ENCODE results near the gene KCNAB1.
"Not testable (repeated sequence)": the region's sequence is repeated elsewhere in the genome, so short reads cannot be mapped to it uniquely, and the experiment has no call there.

The KCNAB1 gene

GRCh38 chr3:156253150-156253549, 132.8 kb downstream of the KCNAB1 start:
- DNase-seq (ENCODE audit: low read depth), result no peak
- no peak overlapping the region for H3K4me3 ChIP-seq (ENCODE audit: low read depth, low read length)

DNA sequence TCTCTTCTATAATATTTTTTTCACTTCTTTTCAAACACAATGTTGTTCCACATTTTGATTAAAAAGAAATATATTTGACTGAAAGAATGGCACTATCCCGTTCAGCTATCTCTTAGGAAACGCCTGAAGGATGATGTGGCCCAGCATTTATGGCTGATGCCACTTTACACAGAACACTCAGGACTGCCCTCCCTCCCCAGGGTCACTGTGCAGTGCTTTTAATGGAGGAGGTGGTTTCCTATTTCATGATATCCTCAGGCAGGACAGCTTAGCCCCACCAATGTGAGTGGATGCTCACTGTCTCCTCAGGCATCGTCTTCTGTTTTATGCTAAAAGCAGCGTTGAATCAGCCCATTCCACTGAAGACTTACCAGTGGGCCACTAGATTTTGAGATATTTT, 135.9 kb downstream of the KCNAB1 start:
- DNase-seq (ENCODE audit: low read depth), result no peak
- H3K4me3 ChIP-seq (ENCODE audit: low read depth, low read length), result no peak overlapping the region

- no peak for DNase-seq (ENCODE audit: low read depth)
- no peak overlapping the region for H3K4me3 ChIP-seq (ENCODE audit: low read depth, low read length)
Measured at GRCh38 chr3:156256945-156257344, 136.6 kb downstream of the KCNAB1 start.

DNA sequence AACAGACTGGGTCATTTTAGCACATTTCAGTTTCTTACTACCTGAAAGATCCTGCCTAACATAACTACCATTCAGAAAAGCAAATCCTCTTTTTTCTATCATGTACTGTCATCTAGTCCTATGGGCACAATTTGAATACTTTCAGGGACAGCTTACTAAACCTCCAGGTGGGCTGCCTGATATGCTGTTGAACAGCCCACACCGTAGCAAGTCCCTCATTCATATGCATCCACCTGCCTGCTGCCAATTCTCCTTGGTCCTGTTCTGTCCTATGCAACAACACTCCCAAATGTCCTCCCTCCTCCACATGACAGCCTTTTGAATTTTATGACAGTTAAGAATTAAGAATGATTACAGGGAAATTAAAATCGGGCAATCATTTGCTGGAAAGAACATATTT, 137.9 kb downstream of the KCNAB1 start:
- H3K4me3 ChIP-seq (ENCODE audit: low read depth, low read length), result no peak overlapping the region
- DNase-seq (ENCODE audit: low read depth), result no peak

- no peak overlapping the region for H3K4me3 ChIP-seq (ENCODE audit: low read depth, low read length)
- DNase-seq (ENCODE audit: low read depth), result no peak
Measured at GRCh38 chr3:156259896-156260295, 139.5 kb downstream of the KCNAB1 start.

GRCh38 chr3:156260331-156260730, 140.0 kb downstream of the KCNAB1 start:
- no peak for DNase-seq (ENCODE audit: low read depth)
- H3K4me3 ChIP-seq (ENCODE audit: low read depth, low read length), result no peak overlapping the region

DNA sequence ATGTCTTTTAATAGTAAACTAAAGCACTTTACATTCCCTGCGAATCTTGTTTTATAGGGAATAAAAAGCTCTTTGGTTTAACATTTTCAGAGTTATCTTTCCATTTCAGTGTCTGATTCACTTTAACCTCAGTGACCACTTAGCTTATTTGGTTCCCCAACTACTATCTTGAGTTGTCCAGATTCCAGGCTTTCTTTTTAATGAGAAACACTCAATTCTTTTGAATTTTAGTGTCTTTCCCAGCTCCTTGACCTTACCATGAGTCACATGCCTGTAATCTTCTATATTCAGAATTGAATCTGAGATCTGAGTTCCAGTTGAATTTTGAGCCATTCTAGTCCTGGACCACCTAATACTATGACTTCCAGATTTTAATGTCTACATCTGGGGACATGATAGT, 144.4 kb downstream of the KCNAB1 start:
- no peak for DNase-seq (ENCODE audit: low read depth)
- H3K4me3 ChIP-seq (ENCODE audit: low read depth, low read length), result no peak overlapping the region

- DNase-seq (ENCODE audit: low read depth), result no peak
- no peak overlapping the region for H3K4me3 ChIP-seq (ENCODE audit: low read depth, low read length)
Measured at GRCh38 chr3:156271508-156271907, 151.1 kb downstream of the KCNAB1 start.

- DNase-seq (ENCODE audit: low read depth), result no peak
- no peak overlapping the region for H3K4me3 ChIP-seq (ENCODE audit: low read depth, low read length)
Measured at GRCh38 chr3:156271995-156272719, 151.8 kb downstream of the KCNAB1 start.

GRCh38 chr3:156273111-156273694, 152.8 kb downstream of the KCNAB1 start:
- no peak overlapping the region for H3K4me3 ChIP-seq (ENCODE audit: low read depth, low read length)
- no peak for DNase-seq (ENCODE audit: low read depth)

DNA sequence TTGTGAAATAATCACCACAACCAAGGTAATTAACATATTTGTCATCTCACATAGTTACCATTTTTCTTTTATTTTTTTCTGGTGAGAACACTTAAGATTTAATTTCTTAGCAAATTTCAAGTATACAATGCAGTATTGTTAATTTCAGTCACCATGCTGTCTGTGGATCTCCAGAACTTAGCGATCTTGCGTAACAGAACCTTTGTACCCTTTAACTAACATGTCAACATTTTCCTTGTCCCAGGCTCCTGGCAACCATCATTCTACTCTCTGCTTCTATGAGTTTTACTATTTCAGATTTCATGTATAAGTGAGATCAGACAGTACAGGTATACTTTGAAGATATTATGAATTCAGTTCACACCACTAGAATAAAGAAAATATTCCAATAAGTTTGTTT, 154.4 kb downstream of the KCNAB1 start:
- DNase-seq (ENCODE audit: low read depth), result no peak
- no peak overlapping the region for H3K4me3 ChIP-seq (ENCODE audit: low read depth, low read length)

- DNase-seq (ENCODE audit: low read depth); H3K4me3 ChIP-seq (ENCODE audit: low read depth, low read length): not testable (repeated sequence)
Measured at GRCh38 chr3:156284637-156285036, 164.3 kb downstream of the KCNAB1 start.

- H3K4me3 ChIP-seq (ENCODE audit: low read depth, low read length), result no peak overlapping the region
Measured at GRCh38 chr3:156285626-156286025, 165.2 kb downstream of the KCNAB1 start.

GRCh38 chr3:156290924-156291271, 170.5 kb downstream of the KCNAB1 start:
- H3K4me3 ChIP-seq (ENCODE audit: low read depth, low read length), result peak overlapping the region; percentile 41
- DNase-seq (ENCODE audit: low read depth), result no peak

More at GRCh38 chr3:156285626-156286025, 165.2 kb downstream of the KCNAB1 start:
- DNase-seq (ENCODE audit: low read depth), result no peak

DNA sequence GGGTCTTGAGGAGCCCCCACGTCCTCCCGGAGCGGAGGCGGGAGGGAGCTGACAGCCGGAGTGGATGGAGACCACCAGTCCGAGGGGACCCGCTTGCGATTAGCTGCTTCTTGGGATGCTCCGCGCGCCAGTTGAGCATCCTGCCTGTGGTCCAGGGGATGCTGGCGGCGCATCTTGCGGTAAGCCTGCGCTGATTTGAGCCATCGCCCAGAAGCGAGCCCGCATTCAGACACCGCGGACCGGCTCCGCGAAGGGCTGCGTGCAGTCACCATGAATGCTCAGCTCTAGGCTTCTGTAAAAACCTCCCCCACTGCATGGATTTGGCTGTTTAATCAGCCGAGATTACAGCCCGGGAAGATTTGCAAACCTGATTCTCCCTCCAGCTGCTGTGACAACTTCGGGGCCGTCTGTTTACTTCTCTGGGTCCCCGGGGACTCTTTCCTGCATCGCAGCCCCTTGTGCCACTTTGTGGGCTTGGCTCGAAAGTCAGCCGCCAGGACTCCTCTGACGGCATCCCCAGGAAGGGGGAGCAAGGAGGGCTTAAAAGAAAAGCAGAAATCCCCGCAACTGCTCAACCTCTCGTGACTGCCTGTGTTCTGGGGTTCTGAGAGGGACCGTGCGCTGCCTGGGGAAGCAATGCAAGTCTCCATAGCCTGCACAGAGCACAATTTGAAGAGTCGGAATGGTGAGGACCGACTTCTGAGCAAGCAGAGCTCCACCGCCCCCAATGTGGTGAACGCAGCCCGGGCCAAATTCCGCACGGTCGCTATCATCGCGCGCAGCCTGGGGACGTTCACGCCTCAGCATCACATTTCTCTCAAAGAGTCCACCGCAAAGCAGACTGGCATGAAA, 171.1 kb downstream of the KCNAB1 start:
- DNase-seq (ENCODE audit: low read depth), result no peak
- peak overlapping the region; percentile 41 for H3K4me3 ChIP-seq (ENCODE audit: low read depth, low read length)

DNA sequence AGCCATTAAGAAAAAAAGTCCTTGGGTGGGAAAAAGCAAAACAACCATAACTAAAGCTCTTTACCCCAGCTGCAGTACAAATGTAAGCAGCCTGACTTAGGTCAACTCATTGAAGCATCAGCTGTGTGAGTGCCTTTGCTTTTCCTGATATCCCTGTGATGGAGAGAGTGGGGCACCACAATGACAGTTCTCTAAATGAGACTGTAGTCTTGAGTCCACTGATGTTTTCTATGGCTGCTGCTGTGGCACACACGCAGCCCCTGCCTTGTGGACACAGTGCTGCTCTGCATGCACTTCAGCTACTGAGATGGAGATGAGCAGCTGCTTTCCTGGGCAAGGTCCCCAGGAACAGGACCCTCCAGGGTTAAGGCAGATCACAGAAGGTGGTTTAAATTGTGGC, 173.2 kb downstream of the KCNAB1 start:
- no peak overlapping the region for H3K4me3 ChIP-seq (ENCODE audit: low read depth, low read length)
- DNase-seq (ENCODE audit: low read depth), result no peak

DNA sequence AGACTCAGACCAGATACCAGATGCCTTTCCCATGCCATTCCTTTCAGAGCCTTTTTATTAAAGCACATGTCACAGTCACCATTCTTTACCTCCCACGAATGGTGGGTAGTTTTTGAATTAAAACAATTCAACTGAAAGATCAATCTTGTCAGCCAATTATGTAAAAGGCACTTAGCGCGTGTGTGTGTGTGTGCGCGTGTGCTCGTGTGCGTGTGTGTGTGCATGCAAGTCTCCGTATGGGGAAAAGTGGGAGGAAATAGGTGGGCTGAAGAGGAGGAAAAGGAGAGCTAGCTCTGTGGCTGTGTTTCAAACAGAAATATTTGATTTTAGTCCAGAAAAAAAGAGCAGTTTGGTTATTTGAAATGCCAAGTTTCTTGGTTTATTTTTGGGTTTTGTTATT, 177.2 kb downstream of the KCNAB1 start:
- H3K4me3 ChIP-seq (ENCODE audit: low read depth, low read length), result no peak overlapping the region
- DNase-seq (ENCODE audit: low read depth), result no peak

GRCh38 chr3:156298014-156298413, 177.6 kb downstream of the KCNAB1 start:
- no peak overlapping the region for H3K4me3 ChIP-seq (ENCODE audit: low read depth, low read length)
- DNase-seq (ENCODE audit: low read depth), result no peak

GRCh38 chr3:156298938-156299337, 178.6 kb downstream of the KCNAB1 start:
- no peak overlapping the region for H3K4me3 ChIP-seq (ENCODE audit: low read depth, low read length)
- DNase-seq (ENCODE audit: low read depth), result no peak

DNA sequence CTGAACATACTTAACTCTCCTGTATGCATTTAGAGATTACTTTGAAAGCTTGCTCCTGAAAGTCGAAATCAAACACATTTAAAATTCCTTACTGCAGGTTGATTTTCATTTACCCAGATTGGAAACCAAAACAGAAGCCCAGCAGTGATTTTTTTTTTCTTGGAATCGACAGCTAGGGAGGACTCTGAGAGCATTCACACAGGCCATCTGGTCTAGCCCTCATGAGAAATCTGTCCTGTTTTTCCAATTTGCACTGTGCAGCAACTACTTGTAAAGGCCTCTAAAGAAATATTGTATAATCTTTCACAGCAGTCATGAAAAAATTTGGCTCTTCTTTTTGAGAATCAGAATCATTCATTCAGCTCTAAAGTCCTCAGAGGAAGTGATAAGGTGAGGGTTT, 179.2 kb downstream of the KCNAB1 start:
- no peak for DNase-seq (ENCODE audit: low read depth)
- no peak overlapping the region for H3K4me3 ChIP-seq (ENCODE audit: low read depth, low read length)

GRCh38 chr3:156300371-156300770, 180.0 kb downstream of the KCNAB1 start:
- no peak overlapping the region for H3K4me3 ChIP-seq (ENCODE audit: low read depth, low read length)
- no peak for DNase-seq (ENCODE audit: low read depth)

Measured in skeletal muscle cell (primary cell).